HG03457 (cell line): ENCODE data around the gene IFIT2.
"Not testable (repeated sequence)": the region's sequence is repeated elsewhere in the genome, so short reads cannot be mapped to it uniquely, and the experiment has no call there.

ENCODE experiments used
- ATAC-seq: cut with Tn5 transposase; IDR thresholded peaks from one replicate; pipeline ENCODE4 v1.9.1; 2021; ENCODE audit warnings: moderate number of reproducible peaks; ENCODE audit not compliant: unreplicated experiment

Gene IFIT2, protein sequence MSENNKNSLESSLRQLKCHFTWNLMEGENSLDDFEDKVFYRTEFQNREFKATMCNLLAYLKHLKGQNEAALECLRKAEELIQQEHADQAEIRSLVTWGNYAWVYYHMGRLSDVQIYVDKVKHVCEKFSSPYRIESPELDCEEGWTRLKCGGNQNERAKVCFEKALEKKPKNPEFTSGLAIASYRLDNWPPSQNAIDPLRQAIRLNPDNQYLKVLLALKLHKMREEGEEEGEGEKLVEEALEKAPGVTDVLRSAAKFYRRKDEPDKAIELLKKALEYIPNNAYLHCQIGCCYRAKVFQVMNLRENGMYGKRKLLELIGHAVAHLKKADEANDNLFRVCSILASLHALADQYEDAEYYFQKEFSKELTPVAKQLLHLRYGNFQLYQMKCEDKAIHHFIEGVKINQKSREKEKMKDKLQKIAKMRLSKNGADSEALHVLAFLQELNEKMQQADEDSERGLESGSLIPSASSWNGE

DNA sequence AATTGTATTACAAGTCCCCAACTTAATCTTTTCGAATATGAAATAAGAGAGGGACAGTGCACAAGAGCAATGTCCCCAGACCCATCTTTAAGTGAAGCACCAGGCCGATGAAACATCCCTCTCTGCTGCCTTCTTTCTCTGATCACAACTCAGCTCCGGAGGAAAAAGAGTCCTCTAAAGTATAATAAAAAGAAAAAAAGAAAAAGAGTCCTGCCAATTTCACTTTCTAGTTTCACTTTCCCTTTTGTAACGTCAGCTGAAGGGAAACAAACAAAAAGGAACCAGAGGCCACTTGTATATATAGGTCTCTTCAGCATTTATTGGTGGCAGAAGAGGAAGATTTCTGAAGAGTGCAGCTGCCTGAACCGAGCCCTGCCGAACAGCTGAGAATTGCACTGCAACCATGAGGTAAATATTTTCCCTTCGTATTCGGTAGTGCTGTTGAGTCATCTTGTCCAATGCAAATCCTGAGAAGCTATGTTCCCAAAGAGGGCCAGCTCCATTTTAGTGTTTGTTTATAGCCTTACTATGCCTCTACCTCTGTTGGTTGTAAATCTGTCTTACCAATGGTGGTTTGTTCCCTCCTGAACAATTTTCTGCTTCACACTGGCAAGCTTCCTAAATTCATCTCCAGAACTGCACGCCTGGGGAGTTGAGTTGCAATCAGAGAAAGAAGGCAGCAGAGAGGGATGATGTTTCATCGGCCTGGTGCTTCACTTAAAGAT lies at the start of gene IFIT2:
Gene IFIT2 (plus strand): TSS at position 326 of the 725 bp plus-strand sequence. CDS start 78 bp downstream, at position 404.
- no peak for ATAC-seq

DNA sequence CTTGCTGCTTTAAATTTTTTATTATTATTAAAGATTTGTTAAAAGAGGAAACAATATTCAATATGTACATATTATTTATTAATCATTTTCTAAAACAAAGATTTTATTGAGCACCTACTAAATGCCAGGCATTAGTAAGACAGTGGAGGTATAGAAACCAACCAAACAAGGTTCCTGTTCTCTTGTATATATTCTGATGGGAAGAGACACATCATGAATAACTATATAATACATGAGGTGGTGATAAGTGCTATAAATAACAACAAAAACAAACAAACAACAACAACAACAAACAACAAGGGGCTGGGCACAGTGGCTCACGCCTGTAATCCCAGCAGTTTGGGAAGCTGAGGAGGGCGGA lies 49.6 kb upstream of the IFIT2 start:
- ATAC-seq: no peak

GRCh38 chr10:89255091-89255579 lies 46.7 kb upstream of the IFIT2 start:
- not testable (repeated sequence) for ATAC-seq

- no peak for ATAC-seq
Measured at GRCh38 chr10:89255793-89256192, 46.1 kb upstream of the IFIT2 start.

- ATAC-seq: no peak
Measured at GRCh38 chr10:89256340-89256739, 45.5 kb upstream of the IFIT2 start.

DNA sequence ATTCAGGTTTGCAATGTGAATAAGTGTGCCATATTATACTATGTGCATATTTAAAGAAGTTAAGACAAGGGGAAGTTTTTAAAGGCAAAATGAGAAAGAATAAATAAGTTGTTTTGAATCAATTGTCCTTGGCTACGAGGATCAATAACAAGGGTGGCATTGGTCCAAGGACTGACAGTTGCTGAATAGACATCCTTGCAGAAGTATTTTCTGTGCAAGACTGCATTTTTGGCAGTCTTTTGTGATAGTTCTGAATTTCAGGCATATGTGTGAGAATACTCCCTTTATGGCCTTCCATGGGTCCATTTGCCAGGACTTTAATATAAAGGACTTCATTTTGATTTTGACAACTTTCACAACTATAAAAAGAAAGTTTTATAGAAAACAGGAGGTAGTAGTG lies 44.9 kb upstream of the IFIT2 start:
- no peak for ATAC-seq

DNA sequence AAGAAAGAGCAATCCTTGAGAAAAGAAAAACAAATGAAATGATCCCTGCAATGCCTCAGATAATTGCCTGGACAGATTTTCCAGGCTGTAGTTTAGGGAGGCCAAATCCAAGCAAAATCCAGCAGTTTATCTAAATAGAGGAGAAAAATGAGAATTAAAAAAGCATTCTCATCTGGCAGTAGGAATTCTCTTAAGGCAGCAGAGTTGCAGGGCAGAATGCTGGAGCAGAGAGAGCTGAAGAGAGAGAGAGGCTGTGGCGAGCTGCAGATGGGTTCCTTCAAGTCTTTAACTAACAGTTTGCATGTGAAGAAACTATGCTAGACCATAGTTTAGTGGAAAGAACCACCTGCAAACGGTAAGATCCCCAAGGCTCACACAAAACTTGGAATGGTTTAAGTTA lies 44.3 kb upstream of the IFIT2 start:
- ATAC-seq: no peak

DNA sequence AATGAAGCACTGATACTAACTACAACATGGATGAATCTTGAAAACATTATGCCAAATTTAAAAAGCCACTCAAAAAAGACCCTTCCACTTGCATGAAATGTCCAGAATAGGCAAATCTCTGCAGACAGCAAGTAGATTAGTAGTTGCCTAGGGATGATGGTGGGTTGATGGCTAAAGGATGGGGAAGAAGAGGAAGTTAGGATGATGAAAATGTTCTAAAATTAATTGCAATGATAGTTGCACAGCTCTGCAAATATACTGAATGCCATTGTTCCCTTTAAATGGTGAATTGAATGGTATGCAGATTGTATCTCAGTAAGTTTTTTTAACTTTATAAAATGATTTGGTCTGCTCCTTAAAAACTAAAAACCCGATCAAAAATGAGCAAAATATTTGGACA lies 43.0 kb upstream of the IFIT2 start:
- ATAC-seq: no peak

DNA sequence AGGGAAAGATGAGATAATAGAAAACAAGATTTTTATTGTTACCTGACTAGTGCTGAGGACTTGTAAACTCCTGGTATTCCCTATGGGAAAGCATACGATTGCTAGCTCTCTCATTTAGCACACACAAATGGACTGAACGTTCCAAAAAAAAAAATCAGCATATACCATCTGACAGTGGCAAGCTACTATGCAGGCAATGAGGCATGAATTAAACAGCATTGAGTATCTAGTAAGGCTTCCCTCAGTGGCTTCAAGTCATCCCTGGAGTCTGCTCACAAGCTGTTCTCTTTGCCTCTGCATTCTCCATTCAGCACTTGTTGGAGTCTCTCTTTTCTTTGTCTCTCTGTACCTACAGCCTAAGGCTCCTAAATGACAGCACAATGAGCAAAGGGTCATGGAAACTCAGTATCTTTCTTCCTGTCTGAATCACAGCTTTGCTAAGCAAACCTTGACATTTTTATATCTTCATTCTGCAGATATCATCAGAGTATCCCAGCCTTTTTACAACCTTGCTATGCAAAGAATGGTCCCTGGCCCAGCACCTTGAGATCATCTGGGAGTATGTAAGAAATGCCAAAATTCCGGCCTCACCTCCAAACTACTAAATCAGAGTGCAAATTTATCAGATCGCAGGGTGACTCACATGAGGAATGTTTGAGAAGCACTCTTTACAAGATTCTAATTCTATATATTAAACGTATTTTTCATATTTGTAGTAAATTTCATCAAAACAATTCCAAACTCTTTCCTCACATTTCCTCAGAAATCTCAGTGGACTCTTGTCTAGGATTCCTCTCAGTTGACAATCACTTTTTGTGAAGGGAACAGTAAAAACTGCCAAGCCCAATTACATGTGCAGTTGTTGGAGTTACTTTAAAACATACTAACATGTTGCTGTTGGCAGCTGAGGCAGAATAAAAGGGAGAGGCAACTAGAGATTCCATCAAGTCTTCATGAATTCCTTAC lies 39.5 kb upstream of the IFIT2 start:
- ATAC-seq: no peak

GRCh38 chr10:89263091-89263490 lies 38.8 kb upstream of the IFIT2 start:
- ATAC-seq: no peak

DNA sequence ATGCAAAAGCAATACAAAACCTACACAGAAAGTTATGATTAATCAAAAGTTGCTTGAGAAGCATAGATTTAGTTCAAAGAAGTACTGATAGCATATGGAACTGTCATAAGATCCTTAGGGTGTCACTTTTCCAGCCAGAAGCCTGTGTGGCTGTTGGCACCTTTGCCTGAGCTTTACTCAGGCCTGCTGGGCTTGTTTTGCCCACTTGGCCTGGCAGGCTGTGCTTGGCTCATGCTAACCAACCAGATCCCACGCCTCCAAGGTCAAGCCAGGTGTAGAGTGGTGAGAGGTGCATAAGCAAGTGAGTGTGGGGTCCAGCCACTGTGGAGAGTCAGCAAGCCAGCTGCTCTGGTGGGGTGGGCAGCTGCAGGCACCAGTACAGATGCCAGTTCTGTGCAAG lies 38.3 kb upstream of the IFIT2 start:
- no peak for ATAC-seq

- ATAC-seq: no peak
Measured at GRCh38 chr10:89266721-89267453, 35.0 kb upstream of the IFIT2 start.

- ATAC-seq: no peak
Measured at GRCh38 chr10:89269433-89270152, 32.3 kb upstream of the IFIT2 start.

DNA sequence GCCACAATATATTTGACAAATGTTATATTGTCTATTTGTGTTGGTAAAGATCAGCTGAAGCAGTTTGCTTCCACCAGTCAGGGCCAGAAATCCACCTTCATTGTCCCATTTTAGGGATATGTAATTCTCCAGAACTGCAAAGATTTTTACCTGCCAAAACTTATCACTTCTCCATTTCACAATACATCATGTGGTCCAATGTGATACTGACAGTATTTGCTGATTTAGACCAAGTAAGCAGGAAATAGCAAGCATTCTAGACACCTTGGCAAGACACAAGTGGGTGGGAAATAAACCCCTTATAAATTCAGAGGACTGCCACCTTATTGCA lies 31.7 kb upstream of the IFIT2 start:
- ATAC-seq: no peak

DNA sequence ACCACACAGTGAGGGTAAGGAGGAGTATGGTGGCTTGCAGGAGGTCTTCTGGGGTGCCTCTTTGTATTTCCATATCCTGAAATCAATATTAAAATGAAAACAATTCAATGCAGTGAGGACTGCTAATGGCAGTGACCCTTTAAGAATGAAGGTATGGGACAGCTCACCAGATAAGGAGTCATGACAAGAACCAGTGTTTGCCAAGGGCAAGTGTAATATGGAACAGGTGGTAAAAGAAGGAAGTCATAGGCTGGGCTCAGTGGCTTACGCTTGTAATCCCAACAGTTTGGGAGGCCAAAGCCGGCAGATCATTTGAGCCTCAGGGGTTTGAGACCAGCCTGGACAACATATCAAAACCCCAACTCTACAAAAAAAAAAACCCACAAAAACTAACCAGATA lies 30.3 kb upstream of the IFIT2 start:
- no peak for ATAC-seq

DNA sequence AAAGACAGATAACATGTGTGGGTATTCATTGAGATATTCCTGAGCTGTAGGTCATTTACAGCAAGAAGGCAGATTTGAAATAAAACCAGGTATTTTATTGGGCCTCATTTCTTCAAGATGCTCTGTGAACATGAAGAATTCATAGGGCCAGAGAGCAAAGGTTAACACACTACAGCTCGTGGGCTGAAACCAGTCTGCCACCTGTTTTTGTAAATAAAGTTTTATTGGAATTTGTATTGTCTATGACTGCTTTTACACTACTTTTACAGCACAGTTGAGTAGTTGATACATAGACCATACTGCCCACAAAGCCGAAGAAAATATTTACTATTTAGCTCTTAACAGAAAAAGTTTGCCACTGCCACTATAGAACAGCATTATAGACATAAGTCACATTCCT lies 28.2 kb upstream of the IFIT2 start:
- no peak for ATAC-seq

GRCh38 chr10:89274928-89275327 lies 26.9 kb upstream of the IFIT2 start:
- no peak for ATAC-seq

DNA sequence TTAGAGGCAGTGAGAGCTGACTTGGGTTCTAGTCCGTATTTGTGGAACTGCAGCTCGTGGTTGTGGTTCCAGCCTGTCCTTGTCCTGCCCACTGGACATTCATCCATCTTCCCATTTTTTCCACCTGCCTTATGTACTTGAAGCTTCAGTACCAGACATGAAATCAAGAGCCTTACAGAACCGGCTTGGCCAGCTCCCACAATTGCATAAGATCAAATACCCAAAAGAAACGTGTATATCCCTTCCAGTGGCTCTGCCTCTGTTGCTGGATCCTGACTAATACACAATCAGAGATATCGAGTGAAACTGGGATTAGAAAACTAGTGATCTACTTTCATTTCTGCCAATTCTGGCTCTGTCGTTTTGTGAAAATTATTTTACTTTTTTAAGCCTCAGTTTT lies 26.5 kb upstream of the IFIT2 start:
- no peak for ATAC-seq

- no peak for ATAC-seq
Measured at GRCh38 chr10:89278034-89278535, 23.8 kb upstream of the IFIT2 start.
